ENCODE results near the gene NR2C2. TPM values are rescaled to one million over a fixed set of nuclear protein-coding genes. Genes with fewer than 3 reads are reported as not detected.

Gene NR2C2
- total RNA-seq, 1 donor from 2014 or later, result 56.0 TPM

GRCh38 chr3:15079091-15079490 is 131.7 kb downstream of the NR2C2 start:
- TF ChIP-seq, protein P1, sequence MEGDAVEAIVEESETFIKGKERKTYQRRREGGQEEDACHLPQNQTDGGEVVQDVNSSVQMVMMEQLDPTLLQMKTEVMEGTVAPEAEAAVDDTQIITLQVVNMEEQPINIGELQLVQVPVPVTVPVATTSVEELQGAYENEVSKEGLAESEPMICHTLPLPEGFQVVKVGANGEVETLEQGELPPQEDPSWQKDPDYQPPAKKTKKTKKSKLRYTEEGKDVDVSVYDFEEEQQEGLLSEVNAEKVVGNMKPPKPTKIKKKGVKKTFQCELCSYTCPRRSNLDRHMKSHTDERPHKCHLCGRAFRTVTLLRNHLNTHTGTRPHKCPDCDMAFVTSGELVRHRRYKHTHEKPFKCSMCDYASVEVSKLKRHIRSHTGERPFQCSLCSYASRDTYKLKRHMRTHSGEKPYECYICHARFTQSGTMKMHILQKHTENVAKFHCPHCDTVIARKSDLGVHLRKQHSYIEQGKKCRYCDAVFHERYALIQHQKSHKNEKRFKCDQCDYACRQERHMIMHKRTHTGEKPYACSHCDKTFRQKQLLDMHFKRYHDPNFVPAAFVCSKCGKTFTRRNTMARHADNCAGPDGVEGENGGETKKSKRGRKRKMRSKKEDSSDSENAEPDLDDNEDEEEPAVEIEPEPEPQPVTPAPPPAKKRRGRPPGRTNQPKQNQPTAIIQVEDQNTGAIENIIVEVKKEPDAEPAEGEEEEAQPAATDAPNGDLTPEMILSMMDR (IDR thresholded peaks at IDR 0.05; ENCODE audit: unreplicated experiment), result no peak
- Mint-ChIP-seq H3K4me1 (ENCODE audit: low read depth) (no peaks in the 10 kb centered on the region), H3K4me3 (ENCODE audit: low read depth) (no peak overlapping the region), H3K36me3 (ENCODE audit: insufficient read depth) (peaks cover 40% of the 10 kb centered on the region), H3K27ac (no peak overlapping the region), H3K27me3 (no peaks in the 10 kb centered on the region), H3K9me3 (ENCODE audit: low read depth) (no peaks in the 10 kb centered on the region)
- no peak for DNase-seq (ENCODE audit: low spot score, unreplicated experiment)

- no peak for DNase-seq (ENCODE audit: low spot score, unreplicated experiment)
- Mint-ChIP-seq H3K27ac (no peak overlapping the region), H3K36me3 (ENCODE audit: insufficient read depth) (peaks cover 37% of the 10 kb centered on the region), H3K27me3 (no peaks in the 10 kb centered on the region), H3K9me3 (ENCODE audit: low read depth) (no peaks in the 10 kb centered on the region), H3K4me3 (ENCODE audit: low read depth) (no peak overlapping the region), H3K4me1 (ENCODE audit: low read depth) (no peaks in the 10 kb centered on the region)
- TF ChIP-seq, protein P1 (IDR thresholded peaks at IDR 0.05; ENCODE audit: unreplicated experiment), result no peak
Measured at GRCh38 chr3:15081960-15082664, 134.7 kb downstream of the NR2C2 start.

- peaks cover 31% of the 10 kb centered on the region for H3K36me3 Mint-ChIP-seq (ENCODE audit: insufficient read depth)
- H3K27ac Mint-ChIP-seq, result no peak overlapping the region
- H3K9me3 Mint-ChIP-seq (ENCODE audit: low read depth), result no peaks in the 10 kb centered on the region
- H3K4me3 Mint-ChIP-seq (ENCODE audit: low read depth), result no peak overlapping the region
- TF ChIP-seq, protein P1 (IDR thresholded peaks at IDR 0.05; ENCODE audit: unreplicated experiment), result no peak
- DNase-seq (ENCODE audit: low spot score, unreplicated experiment), result no peak
- H3K4me1 Mint-ChIP-seq (ENCODE audit: low read depth), result no peaks in the 10 kb centered on the region
- no peaks in the 10 kb centered on the region for H3K27me3 Mint-ChIP-seq
Measured at GRCh38 chr3:15083252-15083651, 135.9 kb downstream of the NR2C2 start.

- Mint-ChIP-seq H3K4me1 (ENCODE audit: low read depth) (no peaks in the 10 kb centered on the region), H3K9me3 (ENCODE audit: low read depth) (no peaks in the 10 kb centered on the region), H3K27me3 (no peaks in the 10 kb centered on the region), H3K4me3 (ENCODE audit: low read depth) (no peak overlapping the region), H3K36me3 (ENCODE audit: insufficient read depth) (peaks cover 29% of the 10 kb centered on the region), H3K27ac (no peak overlapping the region)
- no peak for DNase-seq (ENCODE audit: low spot score, unreplicated experiment)
- TF ChIP-seq, protein P1 (IDR thresholded peaks at IDR 0.05; ENCODE audit: unreplicated experiment), result no peak
Measured at GRCh38 chr3:15086263-15086662, 138.9 kb downstream of the NR2C2 start.

DNA sequence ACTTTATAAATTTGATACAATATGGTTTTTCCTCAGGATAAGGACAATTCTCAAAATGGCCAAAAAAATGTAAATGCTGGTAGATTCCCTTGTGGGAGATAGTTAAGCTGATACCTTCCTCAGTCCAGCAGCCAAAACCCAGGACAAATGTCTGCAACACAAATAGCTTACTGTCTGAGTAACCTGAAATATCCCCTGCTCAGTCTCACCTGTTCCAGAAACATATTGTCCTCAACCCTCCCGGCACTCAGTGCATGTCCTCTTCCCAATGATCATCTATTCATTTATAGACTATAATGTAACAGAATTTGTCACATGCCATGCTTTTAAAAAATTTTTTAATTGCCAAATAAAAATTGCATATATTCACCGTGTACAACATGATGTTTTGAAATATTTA is 139.3 kb downstream of the NR2C2 start:
- Mint-ChIP-seq H3K27me3 (no peaks in the 10 kb centered on the region), H3K4me3 (ENCODE audit: low read depth) (no peak overlapping the region), H3K9me3 (ENCODE audit: low read depth) (no peaks in the 10 kb centered on the region), H3K27ac (no peak overlapping the region), H3K36me3 (ENCODE audit: insufficient read depth) (peaks cover 27% of the 10 kb centered on the region), H3K4me1 (ENCODE audit: low read depth) (no peaks in the 10 kb centered on the region)
- TF ChIP-seq, protein P1 (IDR thresholded peaks at IDR 0.05; ENCODE audit: unreplicated experiment), result no peak
- DNase-seq (ENCODE audit: low spot score, unreplicated experiment), result no peak

All from progenitor cell of endocrine pancreas (in vitro differentiated cells).